HCT116 (cell line): ENCODE results near the gene ZSWIM9. TPM values are rescaled to one million over a fixed set of nuclear protein-coding genes. Genes with fewer than 3 reads are reported as not detected.

ENCODE experiments used
- ATAC-seq: fragments of 200-7000 bp; cut with Tn5 transposase; 2 replicates; pipeline ENCODE4 v1.9.1; 2020; ENCODE audit warnings: mild to moderate bottlenecking, moderate library complexity
- BruUV-seq: library from RNA; stranded (reverse); fragments of 400-500 nt; replicated peaks from 2 replicates; lab custom pipeline; 2021; lab: Mats Ljungman, UMichigan
- CTCF ChIA-PET: fragments of 300-600 bp; sonication (Branson Sonifier 250); formaldehyde crosslinking; loops from one replicate; lab custom pipeline; 2021; ENCODE audit warnings: antibody characterized with exemption; lab: Charles Lee
- POLR2A ChIA-PET: fragments of 300-600, 350-600 bp; sonication (Branson Sonifier 250); formaldehyde crosslinking; loops from one replicate; lab custom pipeline; 2021; ENCODE audit warnings: antibody characterized with exemption; lab: Charles Lee
- RAD21 ChIA-PET, 2 experiments: fragments of 300-600 bp; sonication (Branson Sonifier 250); formaldehyde crosslinking; loops; one replicate each; lab custom pipeline; 2023; ENCODE audit warnings: low total read pairs in 2 of 2; ENCODE audit not compliant: uncharacterized antibody in 2 of 2, unreplicated experiment in 2 of 2, low non-redundant PET in 1 of 2; lab: Charles Lee
- DNase-seq: peaks from one replicate; pipeline ENCODE4 v3.0.0-alpha.2; 2010; ENCODE audit warnings: low read depth, low spot score
- H2AFZ ChIP-seq: fragments of 200-600 bp; shearing (Covaris generic), sonication (generic); 2 replicates; pipeline ENCODE4 v1.6.1; 2017; ENCODE audit warnings: low read depth, mixed run types, mixed read lengths, antibody characterized with exemption, low read length; ENCODE audit not compliant: poor library complexity, severe bottlenecking
- H3K27ac ChIP-seq: 2 replicates; pipeline ENCODE4 v1.5.1; 2012; ENCODE audit warnings: low read depth, low read length
- H3K27me3 ChIP-seq: fragments of 200-600 bp; sonication (generic); 2 replicates; pipeline ENCODE4 v1.6.1; 2016; ENCODE audit warnings: mixed run types, low read length, mixed read lengths; ENCODE audit not compliant: insufficient read depth
- H3K36me3 ChIP-seq, 2 experiments: fragments of 200-500 bp in 1 of 2; fragments of 200-600 bp in 1 of 2; sonication (Bioruptor generic) in 1 of 2; sonication (generic) in 1 of 2; 2 replicates each; pipeline versions ENCODE4 v1.5.1 to v1.6.1; 2014 to 2016; ENCODE audit warnings: low read length in 2 of 2, inconsistent platforms in 1 of 2, mixed read lengths in 1 of 2, mixed run types in 1 of 2; ENCODE audit not compliant: insufficient read depth in 2 of 2, control insufficient read depth in 1 of 2
- H3K4me1 ChIP-seq, 2 experiments: fragments of 200-600 bp in 1 of 2; sonication (generic) in 1 of 2; 2 replicates each; pipeline versions ENCODE4 v1.5.1 to v1.6.1; 2012 to 2017; ENCODE audit warnings: low read length in 2 of 2, inconsistent platforms in 1 of 2, mild to moderate bottlenecking in 1 of 2, mixed read lengths in 1 of 2, mixed run types in 1 of 2, moderate library complexity in 1 of 2; ENCODE audit not compliant: insufficient read depth in 2 of 2, control insufficient read depth in 1 of 2
- H3K4me2 ChIP-seq: fragments of 200-600 bp; sonication (generic); 2 replicates; pipeline ENCODE4 v1.6.1; 2017; ENCODE audit warnings: mixed run types, low read length, mixed read lengths
- H3K4me3 ChIP-seq, 2 experiments: fragments of 200-600 bp in 1 of 2; sonication (generic) in 1 of 2; replicated peaks in 1 of 2; 2 replicates each; pipeline ENCODE4 v1.5.1; 2011 to 2016; ENCODE audit warnings: low read length in 2 of 2, control low read depth in 1 of 2, low read depth in 1 of 2, mild to moderate bottlenecking in 1 of 2, mixed read lengths in 1 of 2, mixed run types in 1 of 2
- H3K79me2 ChIP-seq: fragments of 200-600 bp; sonication (generic); 2 replicates; pipeline ENCODE4 v1.6.1; 2017; ENCODE audit warnings: mild to moderate bottlenecking, mixed run types, low read length, moderate library complexity, mixed read lengths; ENCODE audit not compliant: insufficient read depth
- H3K9ac ChIP-seq: fragments of 200-600 bp; sonication (generic); 2 replicates; pipeline ENCODE4 v1.6.1; 2016; ENCODE audit warnings: low read length, mixed read lengths
- H3K9me2 ChIP-seq: fragments of 200-600 bp; sonication (generic), shearing (Covaris generic); 2 replicates; pipeline ENCODE4 v1.6.1; 2017; ENCODE audit warnings: mixed run types, mild to moderate bottlenecking, moderate library complexity; ENCODE audit not compliant: insufficient read depth
- H3K9me3 ChIP-seq, 2 experiments: fragments of 200-500 bp in 1 of 2; fragments of 200-600 bp in 1 of 2; sonication (Bioruptor generic) in 1 of 2; sonication (generic) in 1 of 2; 2 replicates each; pipeline ENCODE4 v1.6.1; 2014 to 2017; ENCODE audit warnings: low read length in 2 of 2, mixed read lengths in 2 of 2, inconsistent platforms in 1 of 2, low read depth in 1 of 2, mild to moderate bottlenecking in 1 of 2, mixed run types in 1 of 2, moderate library complexity in 1 of 2; ENCODE audit not compliant: control insufficient read depth in 1 of 2, insufficient read depth in 1 of 2
- H4K20me1 ChIP-seq: fragments of 200-600 bp; sonication (generic), shearing (Covaris generic); 2 replicates; pipeline ENCODE4 v1.6.1; 2017; ENCODE audit warnings: mixed run types, mild to moderate bottlenecking, moderate library complexity; ENCODE audit not compliant: insufficient read depth
- CBX3 ChIP-seq: IDR thresholded peaks from 2 replicates; pipeline ENCODE4 v1.6.1; 2012; ENCODE audit warnings: low read depth
- CEBPB ChIP-seq: IDR thresholded peaks from 2 replicates; pipeline ENCODE4 v1.6.1; 2012; ENCODE audit warnings: low read depth
- EZH2phosphoT487 ChIP-seq: fragments of 200-600 bp; IDR thresholded peaks from 2 replicates; pipeline ENCODE4 v1.6.1; 2018; ENCODE audit warnings: antibody characterized with exemption, borderline replicate concordance
- JUND ChIP-seq: IDR thresholded peaks from 2 replicates; pipeline ENCODE4 v1.6.1; 2012
- MAX ChIP-seq: IDR thresholded peaks from 2 replicates; pipeline ENCODE4 v1.6.1; 2012
- POLR2A ChIP-seq: IDR thresholded peaks from 2 replicates; pipeline ENCODE4 v1.7.0; 2011; ENCODE audit warnings: borderline replicate concordance; ENCODE audit not compliant: insufficient read depth, insufficient read length; ENCODE audit errors: extremely low read depth
- POLR2AphosphoS5 ChIP-seq: IDR thresholded peaks from 2 replicates; pipeline ENCODE4 v1.6.1; 2011; ENCODE audit warnings: mild to moderate bottlenecking, low read depth, low read length, moderate library complexity
- RAD21 ChIP-seq: IDR thresholded peaks from 2 replicates; pipeline ENCODE4 v1.6.1; 2012; ENCODE audit warnings: low read depth, mild to moderate bottlenecking
- REST ChIP-seq: IDR thresholded peaks from 2 replicates; pipeline ENCODE4 v1.6.1; 2012; ENCODE audit warnings: low read depth
- YY1 ChIP-seq: IDR thresholded peaks from 2 replicates; pipeline ENCODE4 v1.6.1; 2011; ENCODE audit warnings: low read length, low read depth, moderate library complexity, mild to moderate bottlenecking; ENCODE audit not compliant: insufficient replicate concordance; ENCODE audit errors: extremely low read depth
- ZFX ChIP-seq: fragments of 450-650 bp; IDR thresholded peaks from 2 replicates; pipeline ENCODE4 v1.6.1; 2017
- ZNF274 ChIP-seq: fragments of 200-500 bp; sonication (Bioruptor generic); IDR thresholded peaks from 2 replicates; pipeline ENCODE4 v1.6.1; 2014; ENCODE audit warnings: mild to moderate bottlenecking, low read depth, low read length, inconsistent platforms
- intact Hi-C: fragments of 100-400 bp; cut with micrococcal nuclease; formaldehyde crosslinking; loops from 2 replicates; pipeline ENCODE4 v1.10.0; 2022
- total RNA-seq: library from RNA; stranded (reverse); gene quantifications from one replicate; pipeline ENCODE4 v1.2.1, GENCODE V29; 2021; ENCODE audit not compliant: unreplicated experiment

The ZSWIM9 gene
- total RNA-seq, 1 experiment from 2014 or later, result 10.2 TPM

GRCh38 chr19:48183356-48183755, 12.9 kb downstream of the ZSWIM9 start:
- no peaks in the 10 kb centered on the region for H3K79me2 ChIP-seq
- peaks cover 0 to 5% of the 10 kb centered on the region in 2 experiments; a peak in 1 of 4 replicates for H3K9me3 ChIP-seq
- ATAC-seq (no peak), DNase-seq (no peak)
- 0 out of 4 replicates have a peak, but pooled peaks cover 0 to 7% of the 10 kb centered on the region in 2 experiments for H3K36me3 ChIP-seq
- H4K20me1 ChIP-seq, result no peaks in the 10 kb centered on the region
- ChIA-PET RAD21 (no interaction called here), POLR2A (no interaction called here), CTCF (no interaction called here)
- H3K4me3 ChIP-seq, result no peak overlapping the region
- intact Hi-C loops, result no loop called here
- H3K27me3 ChIP-seq, result no peaks in the 10 kb centered on the region
- H3K4me1 ChIP-seq, result no peaks in the 10 kb centered on the region
- TF ChIP-seq ZFX, result no peak
- TF ChIP-seq RAD21, result no peak
- TF ChIP-seq POLR2A, result no peak
- TF ChIP-seq MAX, result no peak
- no peak for TF ChIP-seq ZNF274
- TF ChIP-seq CEBPB, result no peak
- TF ChIP-seq CBX3, result no peak
- no peak for TF ChIP-seq JUND
- TF ChIP-seq POLR2AphosphoS5, result no peak
- TF ChIP-seq YY1, result no peak
- TF ChIP-seq REST, result no peak
- no peak for TF ChIP-seq EZH2phosphoT487
- no TSS peak for BruUV-seq
- no peaks in the 10 kb centered on the region for H3K9me2 ChIP-seq
- no peak overlapping the region for H3K27ac ChIP-seq
- no peak overlapping the region for H3K4me2 ChIP-seq
- no peak overlapping the region for H3K9ac ChIP-seq
- H2AFZ ChIP-seq, result no peak overlapping the region
